Hepatocyte (in vitro differentiated cells): ENCODE results near the gene GNE.

Experiments
- CTCF ChIP-seq: fragments of 200-600 bp; sonication (generic); IDR thresholded peaks from 2 replicates; pipeline ENCODE4 v1.5.1; 2016; ENCODE audit warnings: antibody characterized with exemption, mild to moderate bottlenecking; ENCODE audit not compliant: poor library complexity
- EZH2phosphoT487 ChIP-seq: fragments of 200-600 bp; sonication (generic); IDR thresholded peaks from one replicate; pipeline ENCODE4 v1.6.1; 2018; ENCODE audit warnings: antibody characterized with exemption, mild to moderate bottlenecking, low read depth, moderate library complexity; ENCODE audit not compliant: unreplicated experiment, severe bottlenecking

GRCh38 chr9:36194326-36195000 lies 63.8 kb downstream of the GNE start:
- no peak for TF ChIP-seq EZH2phosphoT487
- no peak for TF ChIP-seq CTCF
